ENCODE data around the gene QKI. TPM values are rescaled to one million over a fixed set of nuclear protein-coding genes. Genes with fewer than 3 reads are reported as not detected.

Gene QKI
- total RNA-seq, 1 experiment from 2014 or later, result 59.4 TPM

- DNase-seq (ENCODE audit: low spot score), result no peak
These were observed 73.1 kb downstream of the QKI start for GRCh38 chr6:163487606-163488005.

DNA sequence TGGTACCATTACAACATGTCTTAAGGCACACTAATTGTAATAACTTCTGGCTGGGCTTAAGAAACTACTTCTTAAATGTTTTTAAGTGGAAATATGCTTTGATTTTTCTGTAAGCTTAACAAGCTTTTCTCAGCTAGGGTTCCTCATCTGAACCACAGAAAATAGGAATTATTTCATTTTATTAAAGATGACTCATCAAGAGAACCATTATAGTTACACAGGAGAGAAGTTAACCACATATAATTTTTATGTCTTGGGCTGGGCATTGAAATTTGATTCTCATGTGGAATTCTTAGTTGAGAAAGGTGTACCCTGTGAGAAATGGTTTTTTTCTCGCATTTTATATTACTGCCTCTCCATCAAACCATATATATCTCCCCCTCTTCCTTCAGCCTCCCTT lies 75.1 kb downstream of the QKI start:
- DNase-seq (ENCODE audit: low spot score), result peak; percentile 5

DNA sequence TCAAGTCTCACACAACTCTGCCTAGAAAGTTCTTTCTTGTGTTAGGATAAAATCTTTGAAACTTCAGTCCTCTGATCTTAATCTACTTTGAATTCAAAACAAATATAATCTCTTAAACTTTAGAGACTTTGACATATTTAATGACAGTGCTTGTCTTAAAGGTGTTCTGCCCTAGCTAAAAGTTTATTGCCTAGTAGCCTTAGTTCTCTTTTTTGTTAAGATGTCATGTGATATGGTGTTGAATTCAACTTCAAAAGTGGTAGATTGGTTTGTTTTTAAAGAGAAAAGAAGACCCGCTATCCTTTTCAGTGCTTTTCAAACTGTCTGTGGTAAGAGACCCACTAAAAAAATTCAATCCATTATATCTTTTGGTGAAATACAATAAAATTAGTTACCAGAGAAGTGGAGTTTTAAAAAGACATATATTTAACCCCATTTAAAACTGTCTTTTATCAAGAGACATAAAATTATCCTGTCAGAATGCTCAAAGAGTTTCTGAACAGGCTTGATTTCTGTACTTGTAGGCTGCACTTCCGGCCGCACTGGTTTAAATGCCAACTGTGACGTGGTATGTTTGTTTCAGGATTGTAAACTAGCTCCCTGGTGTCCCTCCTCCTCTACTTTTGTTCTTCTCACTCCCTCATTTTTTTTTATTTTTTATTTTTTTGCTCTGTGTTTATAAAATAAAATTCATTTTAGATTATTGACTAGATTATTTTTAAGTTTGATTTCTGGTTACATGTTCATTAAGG lies 76.5 kb downstream of the QKI start:
- DNase-seq (ENCODE audit: low spot score), result peak; percentile 6

GRCh38 chr6:163491737-163492300 lies 77.3 kb downstream of the QKI start:
- no peak for DNase-seq (ENCODE audit: low spot score)

GRCh38 chr6:163494279-163494727 lies 79.8 kb downstream of the QKI start:
- DNase-seq (ENCODE audit: low spot score), result peak; percentile 4

GRCh38 chr6:163496205-163496604 lies 81.7 kb downstream of the QKI start:
- DNase-seq (ENCODE audit: low spot score), result no peak

DNA sequence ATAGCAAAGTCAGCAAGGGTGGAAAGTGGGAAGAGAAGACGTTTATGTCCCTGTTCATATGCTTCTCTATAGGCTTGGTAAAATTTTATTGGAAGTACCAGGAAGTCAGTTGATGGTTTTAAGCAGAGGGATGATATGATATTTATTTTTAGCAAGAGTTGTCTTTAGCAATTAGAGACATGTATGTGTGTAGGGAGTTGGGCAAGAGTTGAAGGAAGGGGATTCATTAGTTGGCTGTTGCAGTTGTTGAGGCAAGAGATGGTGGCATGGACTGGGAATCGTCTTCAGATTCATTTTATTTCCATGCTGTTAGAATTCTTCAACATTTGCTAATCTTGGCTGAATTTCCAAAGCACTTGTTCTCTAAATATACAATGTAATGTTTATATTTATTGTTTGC lies 85.6 kb downstream of the QKI start:
- no peak for DNase-seq (ENCODE audit: low spot score)

DNA sequence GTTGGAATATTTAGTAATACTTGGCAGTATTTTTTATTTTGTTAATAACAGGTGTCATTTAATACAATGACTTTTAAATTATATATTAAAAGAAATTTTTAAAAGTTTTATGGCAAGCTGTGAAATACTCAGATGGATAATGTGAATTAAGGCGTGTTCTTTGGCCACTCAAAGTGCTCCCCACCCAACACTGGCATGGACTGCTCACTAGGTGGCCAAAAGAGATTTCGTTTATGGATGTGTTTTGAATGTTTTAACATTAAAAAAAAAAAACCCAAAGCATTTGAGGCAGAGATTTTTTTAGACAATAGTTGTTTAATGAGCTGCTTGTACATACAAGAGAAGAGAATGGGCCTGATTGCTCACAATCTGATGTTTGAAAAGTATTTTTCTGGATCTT lies 86.5 kb downstream of the QKI start:
- DNase-seq (ENCODE audit: low spot score), result no peak

DNA sequence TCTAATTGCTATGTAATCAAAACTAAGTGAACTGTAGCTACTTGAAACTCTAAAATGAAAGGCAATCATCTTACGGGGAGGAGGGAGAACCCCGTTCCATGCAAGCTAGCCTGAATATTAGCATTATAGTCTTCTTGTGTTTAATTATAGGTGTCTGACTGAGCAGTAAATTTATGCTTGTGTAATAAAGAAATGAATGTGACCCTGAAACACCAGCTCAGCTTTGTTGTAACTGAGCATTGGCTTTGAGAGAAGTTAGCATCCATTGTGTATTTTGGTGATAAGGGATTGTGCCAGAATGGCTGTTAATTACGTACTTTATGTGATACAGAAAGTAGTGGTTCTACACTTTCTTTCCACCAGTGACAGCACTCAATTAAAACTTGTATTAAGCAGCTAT lies 86.9 kb downstream of the QKI start:
- DNase-seq (ENCODE audit: low spot score), result no peak

- DNase-seq (ENCODE audit: low spot score), result no peak
These were observed 90.6 kb downstream of the QKI start for GRCh38 chr6:163504984-163505640.

- no peak for DNase-seq (ENCODE audit: low spot score)
These were observed 93.4 kb downstream of the QKI start for GRCh38 chr6:163507965-163508364.

GRCh38 chr6:163513003-163513402 lies 98.5 kb downstream of the QKI start:
- no peak for DNase-seq (ENCODE audit: low spot score)

- no peak for DNase-seq (ENCODE audit: low spot score)
These were observed 99.2 kb downstream of the QKI start for GRCh38 chr6:163513570-163514166.

DNA sequence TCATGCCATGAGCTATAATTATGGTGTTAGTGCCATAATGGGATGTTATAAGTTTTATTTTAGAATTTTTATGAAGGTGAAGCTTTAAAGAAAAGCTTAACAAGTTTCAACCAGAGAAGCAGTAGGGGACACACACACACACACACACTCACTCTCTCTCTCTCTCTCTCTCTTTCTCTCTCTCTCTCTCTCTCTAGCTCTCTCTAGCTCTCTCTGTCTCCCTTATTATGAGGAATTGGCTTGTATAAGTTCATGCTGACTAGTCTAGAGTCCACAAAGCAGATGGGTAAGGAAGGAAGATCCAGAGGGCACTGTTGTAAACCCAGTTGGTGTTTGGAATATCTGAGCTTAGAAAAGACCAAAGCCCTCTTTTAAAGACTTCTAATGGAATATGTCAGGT lies 102.4 kb downstream of the QKI start:
- DNase-seq (ENCODE audit: low spot score), result no peak

GRCh38 chr6:163520956-163521355 lies 106.4 kb downstream of the QKI start:
- no peak for DNase-seq (ENCODE audit: low spot score)

DNA sequence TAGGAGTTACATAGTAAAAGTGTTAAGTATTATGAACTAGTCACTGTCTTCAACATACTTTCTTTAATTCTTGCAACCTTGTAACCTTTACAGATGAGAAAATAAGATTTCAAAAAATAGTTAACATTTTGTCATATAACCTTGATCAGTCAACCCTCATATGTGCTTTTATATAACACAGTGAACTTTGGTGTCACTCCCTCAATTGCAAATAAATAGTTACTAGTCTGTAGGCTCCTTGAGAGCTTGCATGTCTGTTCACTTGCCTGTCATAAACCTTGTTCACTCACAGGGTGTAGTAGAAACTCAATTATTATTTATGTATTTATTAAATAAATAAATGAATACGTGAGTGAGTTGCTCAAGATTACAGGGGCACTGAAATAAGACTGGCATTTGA lies 107.5 kb downstream of the QKI start:
- DNase-seq (ENCODE audit: low spot score), result no peak

GRCh38 chr6:163525926-163526325 lies 111.4 kb downstream of the QKI start:
- DNase-seq (ENCODE audit: low spot score), result no peak

DNA sequence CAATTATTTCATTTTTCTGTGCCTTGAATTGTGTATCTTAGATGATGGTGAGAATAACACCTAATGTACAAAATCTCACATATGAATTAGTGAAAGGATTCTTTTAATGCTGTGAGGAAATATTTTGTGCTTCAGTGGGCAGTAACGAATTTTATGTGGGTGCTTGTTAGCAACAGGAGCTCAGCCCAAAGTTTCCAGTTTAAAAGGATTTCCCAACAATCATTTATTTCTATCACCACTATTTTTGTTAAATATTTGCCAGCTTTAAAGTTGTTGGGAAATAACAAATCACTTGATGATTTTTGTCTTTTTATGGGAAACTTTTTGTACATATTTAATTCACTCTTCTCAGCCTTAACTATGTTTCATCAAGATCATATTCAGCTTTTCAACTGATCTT lies 111.8 kb downstream of the QKI start:
- DNase-seq (ENCODE audit: low spot score), result no peak

- DNase-seq (ENCODE audit: low spot score), result no peak
These were observed 112.8 kb downstream of the QKI start for GRCh38 chr6:163527291-163527690.

DNA sequence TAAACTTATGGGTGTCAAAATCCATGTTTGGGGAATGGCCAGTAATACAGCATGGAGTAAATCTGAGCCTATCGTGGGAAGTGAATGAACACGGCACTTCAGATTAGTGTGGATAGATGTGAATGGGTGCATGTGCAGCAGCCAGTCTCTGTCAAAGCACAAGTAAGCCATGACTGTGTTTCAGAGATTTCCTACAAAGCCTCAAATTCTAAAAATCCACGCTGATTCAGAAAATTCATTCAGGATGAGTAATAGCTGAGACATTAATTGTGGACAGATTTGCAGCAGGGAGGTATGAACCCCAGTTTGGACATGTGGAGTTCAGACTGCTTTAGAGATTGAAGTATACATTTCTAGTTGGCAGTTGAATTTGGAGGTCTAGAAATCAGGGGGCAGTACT lies 115.1 kb downstream of the QKI start:
- DNase-seq (ENCODE audit: low spot score), result peak; percentile 13

- DNase-seq (ENCODE audit: low spot score), result no peak
These were observed 115.9 kb downstream of the QKI start for GRCh38 chr6:163530406-163530805.

- DNase-seq (ENCODE audit: low spot score), result no peak
These were observed 116.6 kb downstream of the QKI start for GRCh38 chr6:163531122-163531521.

Measured in H4 (cell line).